Adrenal gland (tissue), 12 donors: Measurements from ENCODE around the gene PCDH7. TPM values are rescaled to one million over a fixed set of nuclear protein-coding genes. Genes with fewer than 3 reads are reported as not detected.

Experiments
- DNase-seq, 7 donors: peaks; one replicate each; pipeline ENCODE4 v3.0.0-alpha.2; 2019 to 2020
- H3K27ac ChIP-seq, 5 donors: fragments of 200-600 bp; sonication (generic) in 4 of 5; 1 replicate in 3 of 5; 2 replicates in 2 of 5; pipeline versions ENCODE4 v1.5.1 to v1.8.0; 2016 to 2020; ENCODE audit warnings: mild to moderate bottlenecking in 1 of 5
- H3K27me3 ChIP-seq: fragments of 200-600 bp; 2 replicates; pipeline ENCODE4 v1.8.0; 2021
- H3K36me3 ChIP-seq, 2 donors: fragments of 200-600 bp; replicated peaks in 1 of 2; 1 replicate in 1 of 2; 2 replicates in 1 of 2; pipeline versions ENCODE4 v1.5.1 to v1.8.0; 2018 to 2022
- H3K4me1 ChIP-seq, 2 donors: fragments of 200-600 bp; replicated peaks in 1 of 2; 1 replicate in 1 of 2; 2 replicates in 1 of 2; pipeline versions ENCODE4 v1.5.1 to v1.8.0; 2018 to 2021
- H3K4me3 ChIP-seq, 4 donors: fragments of 200-600 bp; sonication (generic) in 3 of 4; one replicate each; pipeline ENCODE4 v1.5.1; 2016 to 2018
- H3K9me3 ChIP-seq, 3 donors: fragments of 200-600 bp; sonication (generic) in 1 of 3; replicated peaks in 1 of 3; 1 replicate in 2 of 3; 2 replicates in 1 of 3; pipeline versions ENCODE4 v1.5.1 to v1.8.0; 2016 to 2021
- POLR2A ChIP-seq, 2 donors: fragments of 450-650 bp; IDR thresholded peaks; one replicate each; pipeline ENCODE4 v1.6.1; 2017; ENCODE audit warnings: antibody characterized with exemption in 2 of 2, mild to moderate bottlenecking in 2 of 2, moderate library complexity in 1 of 2
- WGBS, 4 donors: extraction: QIAGEN DNeasy Blood & Tissue Kit in 2 of 4; methylation state at CpG; one replicate each; pipeline versions ENCODE4 v1.1.5 to v1.1.7; 2013 to 2017; 5-methylcytosine and 5-hydroxymethylcytosine counted together
- intact Hi-C, 2 donors: fragments of 100-400 bp; cut with DNase I; formaldehyde crosslinking; loops; one replicate each; pipeline versions ENCODE4 v1.14.1 to v1.15.0; 2022 to 2023
- polyA plus RNA-seq, 3 donors: library from polyadenylated mRNA; stranded (reverse); fragments of 200-250 nt in 2 of 3; fragments of 350-450 nt in 1 of 3; fragmentation: Illumina TruSeq in 1 of 3; extraction: RNeasy Lipid Tissue Mini Kit (QIAGEN cat#74804) in 1 of 3; gene quantifications; one replicate each; pipeline ENCODE4 v1.2.3, GENCODE V29; 2013 to 2014
- total RNA-seq, 9 donors: library from RNA; depleted of rRNA in 4 of 9; stranded (reverse); fragments of >200 nt in 4 of 9; fragments of 120-200 nt in 1 of 9; fragmentation: NEBNext Ultra II Directional in 1 of 9; extraction: Animal tissue kit (Norgen Biotek cat#: 25700) in 1 of 9; gene quantifications; one replicate each; pipeline versions ENCODE4 v1.1.0 to v1.2.4, GENCODE V29; 2013 to 2023
- TF ChIP-seq, protein P1 (sequence below), 6 experiments: fragments of 450-650 bp in 4 of 6; fragments of 200-600 bp in 2 of 6; sonication (generic) in 1 of 6; IDR thresholded peaks; 1 replicate in 5 of 6; 2 replicates in 1 of 6; pipeline versions ENCODE4 v1.5.1 to v1.8.0; 2016 to 2021; ENCODE audit warnings: antibody characterized with exemption in 6 of 6, mild to moderate bottlenecking in 2 of 6, moderate library complexity in 1 of 6
- donor health status: healthy with polysubstance abuse.
- donor health status: Bipolar disorder and iron deficiency.
- donor health status: DM: yes; HTN: yes; CAD: no.
- donor health status: DM: no; HTN: no; CAD: no.
- donor health status: DM: no; HTN: no; CAD: no.
- donor health status: DM: yes; HTN: yes; CAD: no.

Gene PCDH7
- total and polyA plus RNA-seq, 12 donors: 0.74 to 13.0 (median 4.3) TPM

GRCh38 chr4:30723201-30723955 lies 3.2 kb downstream of the PCDH7 start:
- no peak overlapping the region for H3K4me3 ChIP-seq
- no peak for DNase-seq
- H3K4me1 ChIP-seq: peaks cover 12 to 13% of the 10 kb centered on the region in 2 donors
- H3K27me3 ChIP-seq: peaks cover 43% of the 10 kb centered on the region
- H3K27ac ChIP-seq: no peak overlapping the region
- intact Hi-C loops: no loop called here
- no peaks in the 10 kb centered on the region for H3K36me3 ChIP-seq
- H3K9me3 ChIP-seq: no peaks in the 10 kb centered on the region
- TF ChIP-seq, protein P1, sequence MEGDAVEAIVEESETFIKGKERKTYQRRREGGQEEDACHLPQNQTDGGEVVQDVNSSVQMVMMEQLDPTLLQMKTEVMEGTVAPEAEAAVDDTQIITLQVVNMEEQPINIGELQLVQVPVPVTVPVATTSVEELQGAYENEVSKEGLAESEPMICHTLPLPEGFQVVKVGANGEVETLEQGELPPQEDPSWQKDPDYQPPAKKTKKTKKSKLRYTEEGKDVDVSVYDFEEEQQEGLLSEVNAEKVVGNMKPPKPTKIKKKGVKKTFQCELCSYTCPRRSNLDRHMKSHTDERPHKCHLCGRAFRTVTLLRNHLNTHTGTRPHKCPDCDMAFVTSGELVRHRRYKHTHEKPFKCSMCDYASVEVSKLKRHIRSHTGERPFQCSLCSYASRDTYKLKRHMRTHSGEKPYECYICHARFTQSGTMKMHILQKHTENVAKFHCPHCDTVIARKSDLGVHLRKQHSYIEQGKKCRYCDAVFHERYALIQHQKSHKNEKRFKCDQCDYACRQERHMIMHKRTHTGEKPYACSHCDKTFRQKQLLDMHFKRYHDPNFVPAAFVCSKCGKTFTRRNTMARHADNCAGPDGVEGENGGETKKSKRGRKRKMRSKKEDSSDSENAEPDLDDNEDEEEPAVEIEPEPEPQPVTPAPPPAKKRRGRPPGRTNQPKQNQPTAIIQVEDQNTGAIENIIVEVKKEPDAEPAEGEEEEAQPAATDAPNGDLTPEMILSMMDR (IDR thresholded peaks at IDR 0.05): no peak
- TF ChIP-seq POLR2A (IDR thresholded peaks at IDR 0.05): no peak
- WGBS, 4 donors: 39 to 56% (median 44%) methylated on average over 12 to 15 of the region's 15 CpGs

- no peak for TF ChIP-seq POLR2A (IDR thresholded peaks at IDR 0.05)
- TF ChIP-seq, protein P1 (IDR thresholded peaks at IDR 0.05): no peak
- 52 to 87% (median 76%) methylated on average over 4 of the region's 4 CpGs for WGBS, 4 donors
- H3K4me3 ChIP-seq: no peak overlapping the region
- H3K9me3 ChIP-seq: no peaks in the 10 kb centered on the region
- no peak overlapping the region for H3K27ac ChIP-seq
- peaks cover 12 to 13% of the 10 kb centered on the region in 2 donors for H3K4me1 ChIP-seq
- peaks cover 36% of the 10 kb centered on the region for H3K27me3 ChIP-seq
- DNase-seq: no peak
- H3K36me3 ChIP-seq: no peaks in the 10 kb centered on the region
- intact Hi-C loops: no loop called here
Measured at GRCh38 chr4:30724247-30724646, 4.1 kb downstream of the PCDH7 start.

GRCh38 chr4:30725562-30725961 lies 5.4 kb downstream of the PCDH7 start:
- H3K4me3 ChIP-seq: no peak overlapping the region
- no peak overlapping the region for H3K27ac ChIP-seq
- TF ChIP-seq, protein P1 (IDR thresholded peaks at IDR 0.05): no peak
- H3K4me1 ChIP-seq: peaks cover 7 to 12% of the 10 kb centered on the region in 2 donors
- no peaks in the 10 kb centered on the region for H3K9me3 ChIP-seq
- 61 to 72% (median 66%) methylated on average over 2 of the region's 2 CpGs for WGBS, 4 donors
- DNase-seq: no peak
- no peaks in the 10 kb centered on the region for H3K36me3 ChIP-seq
- peaks cover 28% of the 10 kb centered on the region for H3K27me3 ChIP-seq
- intact Hi-C loops: no loop called here

DNA sequence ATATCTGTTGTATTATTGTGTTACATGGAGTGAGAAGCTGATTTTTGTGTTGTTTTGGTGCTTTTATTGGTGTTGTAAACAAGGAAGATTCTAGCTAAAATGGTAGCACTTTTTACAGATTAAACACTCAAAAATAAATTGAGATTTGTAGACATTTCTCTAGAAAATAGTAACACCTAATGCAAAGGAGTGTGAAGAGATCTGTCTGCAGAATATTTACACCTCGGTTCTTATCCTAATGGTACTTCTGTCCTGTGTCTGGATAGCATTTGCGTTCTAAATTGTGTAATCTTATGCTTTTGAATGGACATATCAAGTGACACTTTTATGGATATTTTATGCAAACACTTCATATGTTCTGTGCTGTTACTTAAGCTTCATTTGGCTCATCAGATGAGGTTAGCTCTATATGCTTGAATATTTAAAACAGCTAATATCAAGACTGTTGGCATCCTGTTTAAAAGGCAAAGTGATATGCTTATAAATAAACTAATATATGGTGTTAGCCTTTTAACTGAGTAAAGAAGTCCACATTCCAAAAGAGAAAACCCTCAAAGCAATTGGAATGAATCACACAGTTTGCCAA lies 6.0 kb downstream of the PCDH7 start:
- WGBS, 4 donors: 52 to 89% (median 71%) methylated on average over 2 of the region's 2 CpGs
- Histone ChIP-seq H3K27me3 (peaks cover 24% of the 10 kb centered on the region), H3K9me3 (no peaks in the 10 kb centered on the region), H3K27ac (no peak overlapping the region), H3K4me1 (peaks cover under 1 to 6% of the 10 kb centered on the region in 2 donors), H3K4me3 (no peak overlapping the region), H3K36me3 (no peaks in the 10 kb centered on the region)
- TF ChIP-seq POLR2A (IDR thresholded peaks at IDR 0.05): no peak
- TF ChIP-seq, protein P1 (IDR thresholded peaks at IDR 0.05): no peak
- intact Hi-C loops: no loop called here
- no peak for DNase-seq
